NOMO-1 treated with DMSO at 0.1 percent for 48 hours (cell line): ENCODE data around the gene PIK3CA.
"Not testable (repeated sequence)": the region's sequence is repeated elsewhere in the genome, so short reads cannot be mapped to it uniquely, and the experiment has no call there.

Experiments used
- DNase-seq: peaks from one replicate; lab custom pipeline; 2025; ENCODE audit not compliant: unreplicated experiment; lab: John Stamatoyannopoulos, UW

PIK3CA gene

GRCh38 chr3:179196098-179196497 is 47.9 kb downstream of the PIK3CA start:
- DNase-seq: no peak

GRCh38 chr3:179196700-179197099 is 48.5 kb downstream of the PIK3CA start:
- no peak for DNase-seq

- DNase-seq: no peak
These were observed 52.6 kb downstream of the PIK3CA start for GRCh38 chr3:179200790-179201189.

GRCh38 chr3:179215550-179215949 is 67.4 kb downstream of the PIK3CA start:
- peak; percentile 20 for DNase-seq

GRCh38 chr3:179218213-179218612 is 70.1 kb downstream of the PIK3CA start:
- DNase-seq: not testable (repeated sequence)

- DNase-seq: no peak
These were observed 75.4 kb downstream of the PIK3CA start for GRCh38 chr3:179223548-179223947.

GRCh38 chr3:179224584-179224983 is 76.4 kb downstream of the PIK3CA start:
- no peak for DNase-seq

- peak; percentile 7 for DNase-seq
These were observed 79.2 kb downstream of the PIK3CA start for GRCh38 chr3:179227349-179227748.

GRCh38 chr3:179229177-179229576 is 81.0 kb downstream of the PIK3CA start:
- no peak for DNase-seq

- peak; percentile 7 for DNase-seq
These were observed 84.9 kb downstream of the PIK3CA start for GRCh38 chr3:179233043-179233442.

- peak; percentile 7 for DNase-seq
These were observed 86.0 kb downstream of the PIK3CA start for GRCh38 chr3:179234199-179234598.

GRCh38 chr3:179236669-179237301 is 88.6 kb downstream of the PIK3CA start:
- peak; percentile 54 for DNase-seq

- not testable (repeated sequence) for DNase-seq
These were observed 92.1 kb downstream of the PIK3CA start for GRCh38 chr3:179240299-179240698.

- DNase-seq: not testable (repeated sequence)
These were observed 94.7 kb downstream of the PIK3CA start for GRCh38 chr3:179242859-179243258.

GRCh38 chr3:179244878-179245277 is 96.7 kb downstream of the PIK3CA start:
- DNase-seq: no peak

GRCh38 chr3:179247289-179248015 is 99.3 kb downstream of the PIK3CA start:
- DNase-seq: peak; percentile 28

- DNase-seq: no peak
These were observed 102.8 kb downstream of the PIK3CA start, which contains the start of gene KCNMB3 for GRCh38 chr3:179250803-179251476. Gene KCNMB3, minus strand, starts transcription at chr3:179251114. Its CDS starts 124 bp downstream, at chr3:179250990.

- no peak for DNase-seq
These were observed 108.7 kb downstream of the PIK3CA start for GRCh38 chr3:179256813-179257212.

GRCh38 chr3:179257742-179258141 is 109.6 kb downstream of the PIK3CA start:
- not testable (repeated sequence) for DNase-seq

- DNase-seq: no peak
These were observed 110.7 kb downstream of the PIK3CA start for GRCh38 chr3:179258820-179259219.

- not testable (repeated sequence) for DNase-seq
These were observed 112.0 kb downstream of the PIK3CA start for GRCh38 chr3:179259959-179260756.
